NCI-H82 treated with DMSO at 0.1 percent for 48 hours (cell line): ENCODE results near the gene MRPL14.

Source experiments
- DNase-seq: peaks from one replicate; lab custom pipeline; 2025; ENCODE audit not compliant: unreplicated experiment; lab: John Stamatoyannopoulos, UW

The MRPL14 gene

DNA sequence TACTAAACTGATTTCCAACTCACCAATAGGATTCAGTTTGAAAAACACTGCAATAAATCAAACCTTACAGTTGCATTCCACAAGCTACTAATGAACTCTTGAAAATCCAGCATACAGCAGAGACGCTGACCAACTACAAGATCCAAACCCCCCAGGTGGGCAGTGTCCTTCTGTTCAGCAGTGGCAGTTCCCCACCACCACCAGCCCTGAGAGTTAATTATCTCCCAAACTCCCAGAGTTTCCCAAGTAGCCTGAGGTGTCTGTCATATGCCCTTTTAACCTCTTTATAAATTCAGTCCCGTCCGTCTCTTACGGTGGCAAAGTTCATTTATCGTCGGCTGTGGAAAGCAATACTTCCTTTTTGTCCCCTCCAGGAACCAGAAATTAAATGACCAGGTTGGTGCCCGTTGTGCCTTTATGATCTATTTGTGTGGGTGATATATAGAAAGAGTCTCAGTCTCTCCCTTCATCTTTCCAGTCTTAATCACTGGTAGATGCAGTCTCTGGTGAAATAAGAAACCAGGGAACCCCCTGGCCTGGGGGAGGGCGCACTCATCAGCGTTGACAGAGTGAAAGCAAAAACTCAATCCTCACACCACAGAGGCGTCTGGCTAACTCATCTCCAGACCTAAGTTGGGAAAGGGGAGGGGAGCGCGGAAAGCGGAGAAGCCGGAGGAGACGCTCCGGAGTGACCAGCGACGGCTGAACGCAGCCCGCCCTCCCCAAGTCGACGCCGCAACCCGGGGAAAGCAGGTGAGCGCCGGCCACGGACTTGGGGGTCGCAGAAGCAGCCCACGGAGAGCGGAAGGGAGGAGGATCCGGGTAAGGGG, 717 bp downstream of the MRPL14 start:
- DNase-seq = no peak

DNA sequence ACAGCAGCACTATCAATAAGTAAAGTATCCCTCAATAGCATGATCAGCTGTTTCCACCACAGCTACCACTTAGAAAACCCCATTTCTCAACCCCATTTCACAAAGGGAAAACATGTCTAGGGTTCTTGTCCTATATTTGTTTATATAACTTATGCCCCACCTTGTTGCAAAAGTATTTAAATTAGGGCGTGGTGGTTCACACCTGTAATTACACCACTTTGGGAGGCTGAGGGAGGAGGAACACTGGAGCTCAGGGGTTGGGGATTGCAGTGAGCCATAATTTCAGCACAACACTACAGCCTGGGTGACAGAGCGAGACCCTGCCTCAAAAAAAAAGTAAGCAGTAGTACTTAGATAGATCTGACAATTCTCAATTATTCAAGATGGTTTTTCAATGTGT, 3.7 kb downstream of the MRPL14 start:
- no peak for DNase-seq

DNA sequence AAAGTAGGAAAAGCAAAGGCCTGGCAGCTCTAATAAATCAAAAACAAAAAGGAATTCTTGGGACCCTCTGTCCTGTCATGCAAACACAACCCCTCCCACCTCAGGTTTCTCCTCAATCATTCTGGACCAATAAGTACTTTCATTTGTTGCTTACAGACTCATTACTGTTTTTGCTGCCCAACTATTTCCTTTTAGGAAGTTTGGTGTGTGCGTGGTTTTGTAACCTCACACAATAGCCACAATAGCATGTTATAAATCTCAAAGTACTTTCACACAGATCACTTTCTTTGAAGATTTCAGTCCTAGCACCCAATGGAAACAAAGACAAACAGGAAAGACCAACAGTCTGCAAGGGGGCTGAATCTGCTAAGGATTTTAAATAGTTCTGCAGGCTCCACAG, 4.5 kb downstream of the MRPL14 start:
- DNase-seq = no peak

DNA sequence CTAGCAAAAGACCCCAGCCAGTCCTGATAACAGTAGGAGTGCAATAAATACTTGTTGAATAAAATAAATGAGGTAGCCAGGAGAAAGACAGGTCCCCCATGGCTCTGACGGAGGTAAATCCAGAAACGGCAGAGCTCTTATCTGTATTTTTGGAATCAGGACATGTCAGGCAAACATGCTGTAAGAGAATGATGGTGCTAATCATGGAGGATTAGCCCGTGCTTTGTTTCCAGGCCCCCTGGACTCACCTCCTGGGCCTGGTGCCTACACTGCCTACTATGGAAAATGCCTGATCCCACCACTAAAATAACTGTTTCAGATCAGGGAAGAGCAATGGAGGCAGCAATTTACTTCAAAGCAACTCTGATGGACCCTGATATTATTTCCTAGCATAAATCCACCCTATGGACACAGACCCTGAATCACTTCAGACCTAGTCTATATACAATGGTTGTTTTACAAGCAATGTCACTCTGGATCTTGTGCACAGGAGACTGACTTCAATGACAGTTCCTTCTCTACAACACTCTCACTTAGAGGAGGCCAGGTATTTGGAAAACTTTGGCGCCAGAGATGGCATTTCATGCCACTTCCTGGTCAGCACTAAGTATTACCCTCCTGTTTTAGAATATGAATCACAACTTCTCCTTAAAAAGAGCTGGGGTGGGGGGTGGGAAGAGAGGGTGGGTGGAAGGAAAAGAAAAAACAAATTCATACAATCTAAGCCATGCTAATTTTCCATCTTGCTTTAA, 6.4 kb downstream of the MRPL14 start:
- DNase-seq = no peak

DNA sequence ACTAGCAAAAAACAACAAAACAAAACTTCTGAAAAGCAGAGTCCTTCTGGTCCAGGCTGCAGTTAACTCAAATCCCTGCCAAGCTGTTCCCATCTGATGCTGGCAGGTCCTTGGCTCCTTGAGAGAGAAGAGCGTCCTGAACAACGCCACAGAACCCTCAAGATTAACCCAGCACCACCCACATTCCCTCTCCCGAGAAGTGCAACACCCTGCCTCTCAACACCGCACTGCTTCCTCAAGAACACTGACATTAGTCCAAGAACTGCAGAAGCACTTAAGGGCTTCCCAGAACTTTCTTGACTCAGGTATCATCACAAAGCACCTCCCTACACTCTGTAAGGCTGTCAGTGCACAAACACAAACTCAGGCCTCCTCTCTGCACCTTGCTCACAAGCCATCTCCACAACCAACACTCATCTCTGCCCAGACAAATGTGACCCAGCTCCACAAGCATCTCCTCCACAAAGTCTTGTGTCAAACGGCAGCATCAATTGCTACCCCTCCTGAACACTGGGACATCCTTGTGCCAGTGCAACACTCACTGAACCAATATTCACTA, 7.5 kb downstream of the MRPL14 start:
- no peak for DNase-seq

DNA sequence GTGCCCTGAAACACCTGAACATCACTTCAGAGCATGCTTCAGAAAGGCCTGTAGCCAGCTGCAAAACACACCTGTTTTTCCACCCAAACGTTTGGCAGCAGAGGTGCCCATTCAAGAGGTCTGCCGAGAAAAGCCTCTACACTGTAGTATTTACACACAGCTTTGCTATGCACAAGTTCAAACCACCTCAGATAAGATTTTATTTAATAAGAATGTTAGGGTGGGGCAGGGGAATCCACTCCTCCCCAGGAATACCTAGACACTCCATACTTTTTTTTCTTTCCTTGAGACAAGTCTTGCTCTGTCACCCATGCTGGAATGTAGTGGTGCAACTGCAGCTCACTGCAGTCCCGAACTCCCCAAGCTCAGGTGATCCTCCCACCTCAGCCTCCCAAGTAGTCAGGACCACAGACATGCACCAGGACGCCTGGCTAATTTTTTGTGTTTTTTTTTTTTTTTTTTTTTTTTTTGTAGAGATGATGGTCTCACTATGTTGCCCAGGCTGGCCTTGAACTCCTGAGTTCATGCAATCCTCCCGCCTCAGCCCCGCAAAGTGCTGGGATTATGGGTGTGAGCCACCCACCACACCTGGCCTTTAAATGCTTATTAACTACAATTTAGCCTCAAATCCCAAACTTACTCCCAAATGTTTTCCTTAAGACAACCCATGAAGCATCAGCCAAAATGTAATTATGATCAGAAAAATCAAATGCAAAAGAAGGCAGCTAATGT, 9.7 kb downstream of the MRPL14 start:
- no peak for DNase-seq

DNA sequence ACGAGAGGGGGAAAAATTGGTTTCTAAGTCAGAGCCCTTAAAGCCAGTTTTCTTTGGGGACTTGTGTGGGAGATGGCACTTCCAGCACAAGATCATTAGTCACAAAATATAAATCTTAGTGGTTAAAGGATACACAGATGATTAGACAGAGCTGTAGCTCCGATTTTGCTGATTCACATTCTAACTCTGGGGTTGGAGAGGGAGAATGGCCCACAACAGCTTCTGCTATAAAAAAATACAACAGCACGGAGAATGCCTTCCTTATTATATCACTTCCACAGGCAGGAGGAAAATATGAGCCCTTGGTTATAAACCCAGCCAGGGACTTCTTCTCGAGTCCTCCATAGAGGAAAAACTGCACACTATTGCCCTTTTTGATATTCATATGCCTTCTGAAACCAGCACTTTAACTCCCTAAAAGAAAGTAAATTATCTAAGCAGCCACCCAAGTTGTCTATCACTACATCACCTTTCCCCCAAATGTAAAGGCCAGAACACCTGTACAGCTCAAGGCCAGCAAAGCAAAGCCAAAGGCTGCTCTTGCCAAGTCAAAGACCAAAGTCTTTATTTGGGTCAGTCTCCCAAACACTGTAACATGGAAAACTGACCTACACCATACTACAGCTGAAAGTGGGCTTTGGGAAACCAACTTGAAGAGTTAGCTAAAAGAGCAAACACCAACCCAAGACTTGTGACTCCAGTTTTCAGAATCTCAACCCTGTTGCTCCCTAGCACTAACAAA, 10.4 kb downstream of the MRPL14 start:
- no peak for DNase-seq

DNA sequence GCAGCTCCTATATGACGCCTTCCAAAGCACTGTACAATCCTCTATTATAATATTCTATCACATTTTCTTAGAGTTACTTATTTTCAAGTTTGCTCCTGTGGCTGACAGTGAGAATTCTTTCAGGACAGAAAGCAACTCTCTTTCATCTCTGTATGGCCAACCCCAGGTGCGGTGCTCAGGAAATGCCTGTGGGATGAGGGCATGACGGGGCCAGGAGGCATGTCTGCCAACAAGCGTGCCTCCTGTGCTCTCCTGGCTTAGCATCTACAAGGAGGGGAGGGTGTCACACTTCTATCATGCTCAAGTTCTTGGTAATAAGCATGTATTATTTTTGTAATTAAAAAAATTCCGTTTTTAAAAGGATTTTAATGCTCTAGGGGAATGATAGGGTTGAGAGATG, 11.4 kb downstream of the MRPL14 start:
- no peak for DNase-seq

DNA sequence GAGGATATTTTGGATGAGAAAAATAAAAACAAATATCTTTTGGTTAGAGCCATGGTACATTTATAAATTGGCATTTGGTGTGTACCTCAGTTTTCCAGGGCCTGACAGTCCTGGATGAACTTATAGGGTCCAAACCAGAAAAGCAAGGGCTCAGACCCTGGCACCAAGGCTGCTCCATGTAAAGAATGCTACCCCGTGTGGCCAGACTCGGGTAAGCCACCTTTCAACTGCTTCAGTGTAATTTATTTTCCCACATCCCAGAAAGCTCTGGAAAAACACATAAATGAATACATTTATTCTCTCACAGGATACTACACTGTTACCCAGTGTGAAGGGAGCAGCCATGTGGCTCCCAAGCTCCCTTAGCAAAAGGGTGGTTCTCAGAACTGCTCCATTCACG, 13.8 kb downstream of the MRPL14 start:
- no peak for DNase-seq

DNA sequence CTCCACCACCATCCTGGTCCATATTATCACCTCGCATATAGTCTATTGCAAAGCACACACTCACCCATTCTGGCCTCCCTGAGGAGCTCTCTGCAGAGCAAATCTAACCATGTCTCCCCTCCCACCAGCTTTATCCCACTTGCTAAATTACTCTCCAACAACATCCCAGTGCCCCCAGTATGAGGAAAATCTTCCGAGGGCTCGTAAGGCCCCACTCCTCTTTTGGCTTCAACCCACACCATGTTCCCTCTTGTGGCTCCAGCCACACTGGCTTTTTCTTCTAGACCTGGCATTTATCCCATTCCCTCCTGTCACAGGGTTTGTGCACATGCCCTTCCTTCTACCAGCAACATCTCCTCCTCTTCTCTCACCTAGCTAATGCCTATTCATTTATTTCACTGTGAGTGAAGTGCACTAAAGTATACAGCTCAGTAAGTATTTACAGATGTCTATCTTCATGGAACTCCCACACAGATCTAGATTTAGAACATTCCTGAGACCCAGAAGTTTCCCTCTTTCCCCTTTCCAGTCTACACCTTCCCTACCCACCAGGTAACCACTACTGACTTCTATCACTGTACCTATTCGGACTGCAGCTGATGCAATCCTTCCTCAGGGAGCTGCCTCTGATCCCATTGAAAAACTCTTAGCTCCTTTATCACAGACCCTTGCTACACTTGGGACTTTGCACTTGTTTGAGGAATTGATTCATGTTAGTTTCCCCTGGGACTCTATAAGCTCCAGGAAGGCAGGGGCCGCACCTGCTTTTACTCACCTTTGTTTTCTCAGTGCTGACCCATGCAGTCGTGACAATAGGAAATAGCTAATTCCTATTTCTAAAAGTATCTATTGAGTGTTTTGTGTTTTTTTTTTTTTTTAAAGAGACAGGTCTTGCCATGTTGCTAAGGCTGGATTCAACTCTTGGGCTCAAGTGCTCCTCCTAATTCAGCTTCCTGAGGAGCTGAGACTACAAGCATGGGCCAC, 15.5 kb downstream of the MRPL14 start:
- no peak for DNase-seq

DNA sequence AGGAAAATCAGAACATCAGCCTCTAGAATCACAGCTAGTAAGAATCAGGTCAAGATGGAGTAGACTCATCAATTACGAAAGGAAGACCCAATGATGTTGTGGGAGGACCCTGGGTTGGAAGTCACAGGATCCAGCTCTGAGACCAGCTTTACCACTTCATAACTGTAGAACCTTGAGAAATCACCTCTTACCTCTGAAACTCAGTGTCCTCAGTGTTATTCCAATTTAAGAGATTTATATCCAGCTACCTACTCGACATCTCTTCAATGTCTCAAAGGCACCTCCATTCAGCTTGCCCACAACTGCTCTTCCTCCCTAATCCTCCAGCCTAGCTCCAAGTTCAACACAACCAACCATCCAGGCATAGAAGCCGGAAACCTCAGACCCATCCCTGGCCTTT, 16.3 kb downstream of the MRPL14 start:
- no peak for DNase-seq

DNA sequence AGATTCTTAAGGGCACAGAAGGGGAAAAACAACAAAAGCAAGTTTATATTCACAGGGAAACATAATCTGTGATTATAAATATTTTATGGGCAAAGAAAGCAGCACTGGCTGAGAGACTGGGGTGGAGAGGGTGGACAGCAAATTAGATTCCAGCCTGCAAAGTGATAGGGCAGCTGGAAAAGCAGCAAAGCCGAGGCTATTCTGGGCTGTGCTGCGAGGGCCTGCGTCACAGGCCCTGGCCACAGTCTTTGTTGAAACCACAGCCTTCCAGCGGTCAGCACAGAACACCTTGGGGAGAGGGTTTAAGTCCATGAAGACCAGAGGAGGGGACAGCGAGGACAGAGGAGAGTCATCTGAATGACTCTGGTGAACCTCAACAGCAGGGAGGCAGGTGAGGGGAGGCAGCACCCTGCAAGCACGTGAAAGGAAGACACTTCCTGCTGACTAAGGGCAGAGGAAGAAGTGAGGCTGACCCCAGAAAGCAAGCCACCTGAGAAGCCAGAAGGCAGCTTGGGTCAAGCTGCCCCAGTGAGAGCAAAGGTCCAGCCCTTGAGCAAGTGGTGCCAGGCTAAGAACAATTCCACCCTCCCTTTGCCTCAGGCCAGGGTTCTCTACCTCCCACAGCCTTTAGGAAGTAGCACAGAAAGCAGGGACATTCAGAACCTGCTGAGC, 17.1 kb downstream of the MRPL14 start:
- no peak for DNase-seq

DNA sequence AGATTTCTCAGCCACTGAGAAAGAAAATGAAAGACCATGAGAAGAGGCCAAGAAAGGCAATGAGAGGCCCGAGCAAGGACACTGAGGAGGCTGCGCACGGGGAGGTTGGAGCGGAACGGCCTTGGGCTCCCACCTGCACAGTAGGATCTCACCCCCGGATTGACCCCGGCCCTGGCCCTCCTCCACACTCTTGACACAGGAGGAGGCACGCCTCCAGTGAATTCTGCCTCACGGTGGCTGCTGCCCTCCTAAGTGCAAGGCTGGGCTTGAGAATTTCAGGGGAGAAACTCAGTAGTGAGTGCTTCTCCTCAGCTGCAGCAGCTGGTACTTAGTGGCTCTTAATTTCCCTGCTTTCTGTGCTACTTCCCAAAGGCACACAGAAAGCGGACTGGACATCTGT, 18.0 kb downstream of the MRPL14 start:
- no peak for DNase-seq

DNA sequence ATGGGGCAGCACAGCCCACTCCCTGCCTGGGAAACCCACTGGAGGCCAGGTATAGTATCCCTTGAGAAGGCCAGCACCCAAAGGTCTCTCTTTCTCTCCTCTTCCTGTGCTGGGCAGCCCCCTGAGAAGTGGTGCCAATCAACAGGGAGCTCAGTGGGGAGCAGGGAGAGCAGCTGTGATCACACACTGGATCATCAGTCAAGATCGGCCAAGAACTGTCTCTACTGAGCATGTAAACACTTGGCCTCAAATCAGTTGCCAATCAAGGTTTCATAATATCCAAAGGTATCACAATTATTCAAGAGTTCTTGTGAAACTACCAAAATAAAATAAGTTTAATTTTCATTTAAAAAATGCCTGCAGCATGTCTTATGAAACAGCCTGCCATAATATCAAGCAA, 18.8 kb downstream of the MRPL14 start:
- no peak for DNase-seq

DNA sequence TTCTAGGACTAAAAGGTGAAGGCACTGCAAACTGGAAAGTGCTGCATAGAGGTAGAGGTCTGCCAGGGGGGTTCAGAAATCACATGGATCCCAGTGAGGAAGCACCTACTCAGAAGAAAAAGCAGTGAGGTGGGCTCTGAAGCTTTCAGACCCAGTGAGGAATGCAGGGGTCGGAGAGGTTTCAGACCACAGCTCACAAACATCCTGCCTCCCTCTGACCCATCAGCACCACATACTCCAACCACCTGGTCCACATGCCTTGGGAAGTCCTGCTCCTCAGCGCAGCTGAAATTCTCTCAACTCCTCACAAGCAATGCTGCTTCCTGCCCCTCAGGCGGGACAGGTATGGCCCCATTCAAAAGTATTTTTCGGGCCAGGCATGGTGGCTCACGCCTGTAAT, 20.2 kb downstream of the MRPL14 start:
- DNase-seq = no peak

DNA sequence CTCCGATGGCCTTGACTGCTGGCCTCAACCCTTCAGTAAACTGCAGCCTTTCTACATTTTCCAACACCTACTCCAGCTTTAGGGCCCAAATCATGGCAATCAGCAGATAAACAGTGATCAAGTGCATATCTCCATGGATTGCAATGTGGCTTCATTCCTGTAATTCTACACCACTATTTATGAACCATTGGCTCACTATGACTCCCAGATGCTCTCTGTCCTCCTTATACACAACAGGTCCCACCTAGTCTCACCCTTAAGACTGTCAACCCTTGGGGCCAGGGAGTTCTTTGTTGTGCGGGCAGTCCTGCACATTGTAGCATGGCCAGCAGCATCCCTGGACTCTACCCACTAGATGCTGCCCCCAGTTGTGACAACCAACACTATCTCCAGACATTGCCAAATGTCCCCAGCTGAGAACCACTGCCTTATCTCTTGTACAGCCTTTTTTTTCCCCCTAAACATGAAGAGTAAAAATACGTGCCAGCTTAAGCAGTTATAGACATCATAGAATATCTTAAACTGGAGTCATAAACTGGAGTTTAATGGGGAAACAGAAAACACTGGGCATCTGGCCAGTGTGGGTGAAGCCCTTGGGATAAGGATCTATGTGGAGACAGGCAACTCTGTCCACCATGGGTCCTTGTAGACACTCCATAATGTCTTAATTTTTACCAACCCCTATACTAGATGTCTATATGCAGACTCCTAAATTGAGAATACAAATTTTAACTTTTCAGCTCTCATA, 21.1 kb downstream of the MRPL14 start:
- DNase-seq = no peak

DNA sequence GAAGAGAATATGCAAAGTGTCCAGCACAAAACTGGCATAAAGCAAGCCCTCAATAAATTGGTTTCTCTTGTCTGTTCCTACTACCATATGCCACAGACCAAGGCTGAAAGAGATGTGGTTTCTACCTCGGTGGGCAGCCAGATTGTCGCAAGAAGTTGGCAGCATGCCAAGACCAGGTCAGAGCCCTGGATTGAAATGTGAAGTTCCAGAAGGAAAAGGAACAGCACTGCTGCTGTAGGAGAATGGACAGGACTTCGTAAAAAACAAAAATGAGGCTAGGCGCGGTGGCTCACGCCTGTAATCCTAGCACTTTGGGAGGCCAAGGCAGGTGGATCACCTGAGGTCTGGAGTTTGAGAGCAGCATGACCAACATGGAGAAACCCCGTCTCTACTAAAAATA, 22.1 kb downstream of the MRPL14 start:
- DNase-seq = no peak

DNA sequence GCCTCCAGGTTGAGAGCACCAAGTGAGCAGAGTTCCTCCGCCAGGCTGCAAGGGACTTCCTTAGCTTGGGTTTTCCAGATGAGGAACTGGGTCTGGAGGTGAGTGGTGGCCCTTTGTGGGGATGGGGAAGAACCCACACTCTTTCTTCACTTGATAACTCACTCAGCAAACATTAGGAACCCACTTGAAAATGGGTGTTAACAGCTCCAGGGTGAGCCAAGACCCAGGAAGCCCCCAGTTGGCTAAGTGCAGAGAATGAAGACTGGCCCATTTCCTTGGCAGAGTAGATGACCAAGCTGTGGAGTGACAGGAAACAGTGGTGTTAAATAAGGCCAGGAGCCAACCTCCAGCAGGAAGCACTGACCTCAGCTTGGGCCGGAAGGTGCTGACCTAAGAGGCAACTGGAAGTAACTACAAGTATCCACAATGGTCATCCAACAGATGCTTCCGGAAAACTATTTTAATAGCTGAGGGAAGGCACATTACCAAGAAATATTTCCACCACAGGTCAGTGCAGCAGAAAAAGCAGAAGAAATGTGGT, 22.7 kb downstream of the MRPL14 start:
- DNase-seq = no peak
